GM18519 (cell line): ENCODE data around the gene PNPLA2.

Experiments
- ATAC-seq: cut with Tn5 transposase; IDR thresholded peaks from one replicate; pipeline ENCODE4 v1.9.1; 2021; ENCODE audit warnings: mild to moderate bottlenecking, moderate library complexity; ENCODE audit not compliant: unreplicated experiment, low FRiP score

The PNPLA2 gene

GRCh38 chr11:855796-856195 is 37.1 kb downstream of the PNPLA2 start:
- ATAC-seq = no peak

- ATAC-seq = no peak
Observed at GRCh38 chr11:856397-856796, 37.7 kb downstream of the PNPLA2 start.

GRCh38 chr11:858053-858761 is 39.5 kb downstream of the PNPLA2 start:
- no peak for ATAC-seq

GRCh38 chr11:858762-859339 is 40.1 kb downstream of the PNPLA2 start:
- ATAC-seq = no peak

GRCh38 chr11:859394-860131 is 40.8 kb downstream of the PNPLA2 start:
- no peak for ATAC-seq

GRCh38 chr11:860234-861104 is 41.8 kb downstream of the PNPLA2 start:
- ATAC-seq = no peak

GRCh38 chr11:861105-861479 is 42.4 kb downstream of the PNPLA2 start:
- no peak for ATAC-seq

GRCh38 chr11:862081-862661 is 43.5 kb downstream of the PNPLA2 start:
- no peak for ATAC-seq

GRCh38 chr11:862696-863022 is 43.9 kb downstream of the PNPLA2 start:
- ATAC-seq = no peak

- ATAC-seq = no peak
Observed at GRCh38 chr11:863023-863909, 44.6 kb downstream of the PNPLA2 start.

- no peak for ATAC-seq
Observed at GRCh38 chr11:863910-864827, 45.5 kb downstream of the PNPLA2 start.

GRCh38 chr11:864898-865297 is 46.2 kb downstream of the PNPLA2 start:
- ATAC-seq = no peak

- no peak for ATAC-seq
Observed at GRCh38 chr11:865462-866430, 47.0 kb downstream of the PNPLA2 start.

GRCh38 chr11:866481-866880 is 47.8 kb downstream of the PNPLA2 start:
- ATAC-seq = no peak

GRCh38 chr11:867856-868358 is 49.2 kb downstream of the PNPLA2 start:
- ATAC-seq = no peak

GRCh38 chr11:868394-868793 is 49.7 kb downstream of the PNPLA2 start:
- ATAC-seq = no peak

GRCh38 chr11:868802-869201 is 50.1 kb downstream of the PNPLA2 start:
- no peak for ATAC-seq
